Measurements from ENCODE around the gene EPB41L4B.

DNA sequence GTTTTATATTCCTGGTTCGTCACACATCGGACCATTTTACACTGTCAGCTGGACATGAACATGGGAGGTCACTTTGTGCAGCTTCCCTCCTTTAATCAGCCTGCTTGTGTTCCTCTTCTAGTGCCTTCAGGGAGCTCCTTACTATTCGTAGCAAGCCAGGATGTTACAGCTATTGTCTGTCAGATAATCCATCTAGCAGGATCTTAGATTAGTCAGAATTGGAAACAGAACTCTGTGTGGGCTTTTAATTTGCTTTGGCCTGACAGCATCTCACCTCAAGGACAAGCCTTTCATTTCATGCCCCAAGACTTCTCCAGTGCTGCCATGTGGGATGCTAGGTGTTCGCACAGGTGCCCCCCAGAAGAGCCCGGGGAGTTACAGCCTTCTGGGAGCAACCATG lies 30.2 kb upstream of the EPB41L4B start:
- TF ChIP-seq CTCF (conservative IDR thresholded peaks at IDR 0.05; ENCODE audit: low read depth, low read length) (no peak), RAD21 (IDR thresholded peaks at IDR 0.05; ENCODE audit: low read length) (no peak), SMC3 (IDR thresholded peaks at IDR 0.05; ENCODE audit: low read depth, low read length) (no peak)

Data from IMR-90 (cell line).